Ishikawa (cell line): ENCODE results near the gene NEIL1.

Experiments used
- CEBPB ChIP-seq: IDR thresholded peaks from 2 replicates; pipeline ENCODE4 v1.6.1; 2012
- CREB1 ChIP-seq: IDR thresholded peaks from 2 replicates; pipeline ENCODE4 v1.6.1; 2012; ENCODE audit warnings: low read depth
- EGR1 ChIP-seq: IDR thresholded peaks from 2 replicates; pipeline ENCODE4 v1.6.1; 2012
- EP300 ChIP-seq: IDR thresholded peaks from 2 replicates; pipeline ENCODE4 v1.6.1; 2012; ENCODE audit warnings: borderline replicate concordance
- FOXM1 ChIP-seq: IDR thresholded peaks from 2 replicates; pipeline ENCODE4 v1.6.1; 2012; ENCODE audit warnings: low read depth, borderline replicate concordance
- MAX ChIP-seq: IDR thresholded peaks from 2 replicates; pipeline ENCODE4 v1.6.1; 2012
- NFIC ChIP-seq: IDR thresholded peaks from 2 replicates; pipeline ENCODE4 v1.6.1; 2012
- RAD21 ChIP-seq: IDR thresholded peaks from 2 replicates; pipeline ENCODE4 v1.6.1; 2012; ENCODE audit warnings: low read depth
- TAF1 ChIP-seq: IDR thresholded peaks from 2 replicates; pipeline ENCODE4 v1.6.1; 2012; ENCODE audit warnings: low read depth, mild to moderate bottlenecking
- TCF12 ChIP-seq: IDR thresholded peaks from 2 replicates; pipeline ENCODE4 v1.6.1; 2012; ENCODE audit warnings: low read depth
- TEAD4 ChIP-seq: IDR thresholded peaks from 2 replicates; pipeline ENCODE4 v1.6.1; 2012
- USF1 ChIP-seq: IDR thresholded peaks from 2 replicates; pipeline ENCODE4 v1.6.1; 2012
- YY1 ChIP-seq: IDR thresholded peaks from 2 replicates; pipeline ENCODE4 v1.6.1; 2012; ENCODE audit warnings: low read depth
- ZBTB7A ChIP-seq: IDR thresholded peaks from 2 replicates; pipeline ENCODE4 v1.6.1; 2012; ENCODE audit warnings: low read depth
- TF ChIP-seq, protein P1 (sequence below): IDR thresholded peaks from 2 replicates; pipeline ENCODE4 v1.6.1; 2012; ENCODE audit warnings: low read depth, mild to moderate bottlenecking

Gene NEIL1, protein sequence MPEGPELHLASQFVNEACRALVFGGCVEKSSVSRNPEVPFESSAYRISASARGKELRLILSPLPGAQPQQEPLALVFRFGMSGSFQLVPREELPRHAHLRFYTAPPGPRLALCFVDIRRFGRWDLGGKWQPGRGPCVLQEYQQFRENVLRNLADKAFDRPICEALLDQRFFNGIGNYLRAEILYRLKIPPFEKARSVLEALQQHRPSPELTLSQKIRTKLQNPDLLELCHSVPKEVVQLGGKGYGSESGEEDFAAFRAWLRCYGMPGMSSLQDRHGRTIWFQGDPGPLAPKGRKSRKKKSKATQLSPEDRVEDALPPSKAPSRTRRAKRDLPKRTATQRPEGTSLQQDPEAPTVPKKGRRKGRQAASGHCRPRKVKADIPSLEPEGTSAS

DNA sequence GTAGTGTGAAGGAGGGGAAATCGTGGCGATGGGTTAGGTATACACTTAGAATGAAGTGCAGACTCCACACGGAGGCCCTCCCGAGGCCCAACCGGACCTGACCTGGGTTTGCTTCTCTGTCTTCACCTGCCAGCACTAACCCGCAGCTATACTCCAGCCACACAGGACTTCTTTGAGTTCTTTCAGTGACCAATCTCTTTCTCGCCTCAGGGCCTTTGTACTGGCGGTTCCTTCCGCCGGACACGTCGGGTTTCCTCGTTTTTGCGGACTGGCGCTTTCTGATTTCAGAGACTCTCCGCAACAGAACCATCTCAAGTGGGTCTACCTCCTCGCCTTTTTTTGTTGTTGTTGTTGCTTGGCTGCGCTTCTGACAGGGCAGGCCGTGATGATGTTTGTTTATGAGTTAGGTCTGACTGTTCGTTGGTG is at the start of gene NEIL1:
Gene NEIL1 (plus strand): TSS at position 244 of the 426 bp plus-strand sequence. CDS start 1,867 bp downstream, outside the sequence.
- TF ChIP-seq TCF12 (no peak), EP300 (no peak), RAD21 (no peak), FOXM1 (no peak), ZBTB7A (no peak), CEBPB (no peak), USF1 (no peak), MAX (no peak), YY1 (no peak), TAF1 (no peak), EGR1 (no peak), TEAD4 (no peak), CREB1 (no peak), NFIC (no peak)
- TF ChIP-seq, protein P1, sequence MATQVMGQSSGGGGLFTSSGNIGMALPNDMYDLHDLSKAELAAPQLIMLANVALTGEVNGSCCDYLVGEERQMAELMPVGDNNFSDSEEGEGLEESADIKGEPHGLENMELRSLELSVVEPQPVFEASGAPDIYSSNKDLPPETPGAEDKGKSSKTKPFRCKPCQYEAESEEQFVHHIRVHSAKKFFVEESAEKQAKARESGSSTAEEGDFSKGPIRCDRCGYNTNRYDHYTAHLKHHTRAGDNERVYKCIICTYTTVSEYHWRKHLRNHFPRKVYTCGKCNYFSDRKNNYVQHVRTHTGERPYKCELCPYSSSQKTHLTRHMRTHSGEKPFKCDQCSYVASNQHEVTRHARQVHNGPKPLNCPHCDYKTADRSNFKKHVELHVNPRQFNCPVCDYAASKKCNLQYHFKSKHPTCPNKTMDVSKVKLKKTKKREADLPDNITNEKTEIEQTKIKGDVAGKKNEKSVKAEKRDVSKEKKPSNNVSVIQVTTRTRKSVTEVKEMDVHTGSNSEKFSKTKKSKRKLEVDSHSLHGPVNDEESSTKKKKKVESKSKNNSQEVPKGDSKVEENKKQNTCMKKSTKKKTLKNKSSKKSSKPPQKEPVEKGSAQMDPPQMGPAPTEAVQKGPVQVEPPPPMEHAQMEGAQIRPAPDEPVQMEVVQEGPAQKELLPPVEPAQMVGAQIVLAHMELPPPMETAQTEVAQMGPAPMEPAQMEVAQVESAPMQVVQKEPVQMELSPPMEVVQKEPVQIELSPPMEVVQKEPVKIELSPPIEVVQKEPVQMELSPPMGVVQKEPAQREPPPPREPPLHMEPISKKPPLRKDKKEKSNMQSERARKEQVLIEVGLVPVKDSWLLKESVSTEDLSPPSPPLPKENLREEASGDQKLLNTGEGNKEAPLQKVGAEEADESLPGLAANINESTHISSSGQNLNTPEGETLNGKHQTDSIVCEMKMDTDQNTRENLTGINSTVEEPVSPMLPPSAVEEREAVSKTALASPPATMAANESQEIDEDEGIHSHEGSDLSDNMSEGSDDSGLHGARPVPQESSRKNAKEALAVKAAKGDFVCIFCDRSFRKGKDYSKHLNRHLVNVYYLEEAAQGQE = no peak

DNA sequence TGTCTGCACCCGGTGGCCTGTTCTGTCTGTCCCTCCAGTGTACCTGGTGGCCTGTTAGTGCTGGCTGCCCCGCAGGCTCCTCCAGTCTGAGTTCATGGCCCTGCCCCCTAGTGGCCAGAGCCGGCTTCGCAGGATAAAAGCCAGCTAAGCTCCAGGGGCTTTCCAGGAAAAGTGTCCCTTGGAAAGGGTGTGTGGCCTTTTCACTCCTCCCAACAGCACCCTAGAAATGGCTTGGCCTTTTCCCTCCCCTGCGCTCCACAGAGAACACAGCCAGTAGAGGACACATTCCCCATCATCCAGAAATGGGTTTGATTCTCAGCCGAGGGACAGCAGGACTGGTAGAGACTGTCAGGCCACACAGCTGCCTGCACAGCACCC is 47.5 kb upstream of the NEIL1 start:
- peak; percentile 16; the same call in 1 of the 2 replicates for TF ChIP-seq RAD21

GRCh38 chr15:75302318-75302717 is 44.5 kb upstream of the NEIL1 start:
- no peak for TF ChIP-seq MAX
- no peak for TF ChIP-seq NFIC
- no peak for TF ChIP-seq USF1
- TF ChIP-seq, protein P1 = no peak
- no peak for TF ChIP-seq FOXM1
- TF ChIP-seq CEBPB = no peak
- TF ChIP-seq CREB1 = no peak
- TF ChIP-seq EP300 = no peak
- no peak for TF ChIP-seq TCF12

GRCh38 chr15:75306188-75306587 is 40.7 kb upstream of the NEIL1 start:
- TF ChIP-seq FOXM1 (no peak), RAD21 (no peak), TEAD4 (no peak), USF1 (no peak), EGR1 (no peak), CREB1 (no peak), CEBPB (no peak), MAX (no peak), EP300 (no peak), ZBTB7A (no peak), YY1 (no peak), TAF1 (no peak), NFIC (no peak), TCF12 (no peak)
- TF ChIP-seq, protein P1 = no peak
